Retinal pigment epithelial cell (primary cell): ENCODE measurements around the gene SIGLEC6.

Experiments
- DNase-seq: peaks from one replicate; pipeline ENCODE4 v3.0.0-alpha.2; 2010; ENCODE audit warnings: low read depth
- H3K4me3 ChIP-seq: 2 replicates; pipeline ENCODE4 v1.5.1; 2011; ENCODE audit warnings: mild to moderate bottlenecking, low read length, control low read depth, moderate library complexity
- TF ChIP-seq, protein P1 (sequence below): conservative IDR thresholded peaks from 2 replicates; pipeline ENCODE4 v1.5.1; 2011; ENCODE audit warnings: low read depth, low read length, control low read depth, inconsistent platforms

Gene SIGLEC6

DNA sequence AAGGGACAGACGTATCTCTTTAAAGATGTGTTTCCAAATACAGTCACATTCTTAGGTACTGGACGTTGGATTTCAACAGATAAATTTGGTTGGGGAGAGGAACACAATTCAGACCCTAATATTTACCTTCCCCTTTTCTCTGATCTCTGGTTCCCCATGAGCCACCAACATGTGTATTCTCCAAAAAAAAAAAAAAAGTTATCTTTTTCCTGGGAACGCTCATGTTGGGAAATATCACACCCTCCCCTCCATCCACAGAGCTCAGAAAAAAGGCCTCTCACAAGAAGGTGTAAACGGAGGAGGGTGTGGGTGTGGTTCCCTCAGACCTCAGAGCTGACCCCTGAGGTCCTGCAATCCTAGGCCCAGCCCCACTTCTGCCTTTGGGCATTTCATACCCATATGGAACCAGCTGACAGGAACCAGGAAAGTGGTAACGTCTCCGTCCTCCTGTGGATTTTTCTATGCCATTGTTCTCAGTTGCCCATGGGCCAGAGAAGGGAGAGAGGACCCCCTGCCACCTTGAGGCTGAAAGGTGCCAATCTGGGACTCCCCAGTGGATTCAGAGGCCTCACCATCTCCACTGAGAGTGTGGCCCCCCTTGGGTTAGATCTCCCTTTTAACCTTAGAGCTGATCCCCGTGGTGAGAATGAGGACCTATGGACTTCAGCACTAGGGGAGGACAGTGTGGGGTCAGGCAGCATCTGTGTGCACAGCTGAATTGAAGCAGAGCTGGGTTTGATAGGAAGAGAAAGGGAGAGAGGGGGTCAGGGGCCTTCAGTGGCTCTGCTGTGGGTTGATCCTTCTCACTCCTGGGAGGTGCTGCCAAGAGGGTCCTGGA, 21.4 kb downstream of the SIGLEC6 start:
- DNase-seq: no peak
- TF ChIP-seq, protein P1, sequence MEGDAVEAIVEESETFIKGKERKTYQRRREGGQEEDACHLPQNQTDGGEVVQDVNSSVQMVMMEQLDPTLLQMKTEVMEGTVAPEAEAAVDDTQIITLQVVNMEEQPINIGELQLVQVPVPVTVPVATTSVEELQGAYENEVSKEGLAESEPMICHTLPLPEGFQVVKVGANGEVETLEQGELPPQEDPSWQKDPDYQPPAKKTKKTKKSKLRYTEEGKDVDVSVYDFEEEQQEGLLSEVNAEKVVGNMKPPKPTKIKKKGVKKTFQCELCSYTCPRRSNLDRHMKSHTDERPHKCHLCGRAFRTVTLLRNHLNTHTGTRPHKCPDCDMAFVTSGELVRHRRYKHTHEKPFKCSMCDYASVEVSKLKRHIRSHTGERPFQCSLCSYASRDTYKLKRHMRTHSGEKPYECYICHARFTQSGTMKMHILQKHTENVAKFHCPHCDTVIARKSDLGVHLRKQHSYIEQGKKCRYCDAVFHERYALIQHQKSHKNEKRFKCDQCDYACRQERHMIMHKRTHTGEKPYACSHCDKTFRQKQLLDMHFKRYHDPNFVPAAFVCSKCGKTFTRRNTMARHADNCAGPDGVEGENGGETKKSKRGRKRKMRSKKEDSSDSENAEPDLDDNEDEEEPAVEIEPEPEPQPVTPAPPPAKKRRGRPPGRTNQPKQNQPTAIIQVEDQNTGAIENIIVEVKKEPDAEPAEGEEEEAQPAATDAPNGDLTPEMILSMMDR: no peak
- H3K4me3 ChIP-seq: no peak overlapping the region

DNA sequence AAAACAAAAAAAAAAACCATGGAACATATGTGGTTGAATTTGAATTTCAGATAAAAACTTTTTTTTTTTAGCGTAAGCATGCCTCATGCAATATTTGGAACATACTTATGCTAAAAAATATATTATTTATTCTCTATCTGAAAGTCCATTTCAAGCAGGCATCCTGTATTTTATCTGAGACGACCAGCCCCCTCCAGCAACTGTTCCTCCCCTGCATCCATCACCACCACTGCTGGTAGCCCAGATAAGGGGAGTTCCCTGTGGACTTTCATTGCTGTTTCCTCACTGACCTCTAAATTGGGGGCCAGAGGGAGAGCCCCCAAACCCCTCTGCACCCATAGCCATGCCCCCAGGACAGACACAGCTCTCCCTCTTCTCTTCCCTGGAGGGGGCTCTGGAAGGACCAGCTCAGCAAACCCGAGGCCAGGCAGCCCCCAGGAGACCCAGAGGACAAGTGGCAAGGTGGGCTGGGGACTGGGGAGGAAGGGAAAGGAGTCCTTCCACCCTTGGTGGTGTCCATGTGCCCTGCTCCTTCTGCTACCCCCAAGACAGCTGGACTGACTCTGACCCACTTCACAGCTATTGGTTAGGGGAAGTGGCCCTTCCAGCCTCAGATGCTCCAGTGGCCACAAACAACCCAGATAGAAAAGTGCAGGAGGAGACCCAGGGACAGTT, 23.3 kb downstream of the SIGLEC6 start:
- DNase-seq: no peak
- no peak overlapping the region for H3K4me3 ChIP-seq
- TF ChIP-seq, protein P1: no peak

DNA sequence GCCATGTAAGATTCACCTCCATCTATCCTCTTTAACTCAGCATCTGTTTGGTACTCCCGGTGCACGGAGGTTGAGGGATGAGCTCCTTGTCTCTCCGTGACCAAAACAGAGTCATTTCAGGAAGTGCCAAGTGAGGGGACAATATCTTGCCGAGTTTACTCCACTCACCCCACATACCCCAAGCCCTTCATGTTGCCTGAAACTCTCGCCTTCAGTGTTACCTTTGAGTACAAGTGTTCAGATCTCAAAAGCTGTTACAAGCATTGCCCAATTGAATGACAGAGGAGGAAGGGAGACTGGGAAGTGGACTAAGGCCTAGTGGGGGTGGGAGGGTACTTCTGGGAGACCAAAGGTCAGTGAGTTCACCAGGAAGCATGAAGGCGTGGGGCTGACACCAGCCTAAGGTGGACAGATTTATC, 23.8 kb downstream of the SIGLEC6 start:
- TF ChIP-seq, protein P1: no peak
- H3K4me3 ChIP-seq: no peak overlapping the region
- no peak for DNase-seq

DNA sequence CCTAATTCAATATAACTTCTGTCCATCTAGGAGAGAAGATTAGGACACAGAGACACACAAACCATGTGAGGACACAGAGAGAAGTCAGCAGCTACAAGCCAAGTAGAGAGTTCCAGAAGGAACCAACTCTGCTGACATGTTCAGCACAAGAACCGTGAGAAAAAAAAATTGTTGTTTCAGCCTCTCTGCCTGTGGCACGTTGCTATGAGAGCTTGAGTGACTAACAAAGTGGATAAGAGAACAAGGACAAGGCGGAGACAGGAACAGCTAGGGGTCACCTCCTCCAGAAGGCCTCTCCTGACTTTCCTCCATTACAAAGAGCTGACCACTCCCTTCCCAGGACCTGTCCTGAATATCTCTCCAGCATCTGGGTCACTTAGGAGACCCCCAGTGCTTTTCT, 24.3 kb downstream of the SIGLEC6 start:
- no peak overlapping the region for H3K4me3 ChIP-seq
- TF ChIP-seq, protein P1: no peak
- DNase-seq: no peak

DNA sequence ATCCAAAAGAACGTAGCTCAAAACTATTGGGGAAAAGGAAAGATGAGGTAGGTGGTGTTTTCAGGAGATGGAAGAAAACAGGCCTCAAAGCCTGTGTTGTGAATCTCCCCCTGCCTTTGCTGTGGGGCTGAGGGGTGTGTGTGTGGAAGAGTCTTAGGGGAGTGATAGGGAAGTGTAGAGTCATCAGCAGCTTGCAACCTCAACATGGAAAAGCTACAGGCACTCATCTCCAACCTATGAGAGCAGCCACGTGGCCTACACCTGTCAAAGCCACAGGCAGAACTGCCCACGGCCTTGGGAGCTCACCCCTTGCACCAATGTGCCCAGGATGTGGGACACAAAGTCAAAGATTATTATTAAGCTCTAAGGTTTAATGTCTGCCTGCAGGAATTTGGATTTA, 25.6 kb downstream of the SIGLEC6 start:
- H3K4me3 ChIP-seq: no peak overlapping the region
- DNase-seq: no peak
- TF ChIP-seq, protein P1: no peak

DNA sequence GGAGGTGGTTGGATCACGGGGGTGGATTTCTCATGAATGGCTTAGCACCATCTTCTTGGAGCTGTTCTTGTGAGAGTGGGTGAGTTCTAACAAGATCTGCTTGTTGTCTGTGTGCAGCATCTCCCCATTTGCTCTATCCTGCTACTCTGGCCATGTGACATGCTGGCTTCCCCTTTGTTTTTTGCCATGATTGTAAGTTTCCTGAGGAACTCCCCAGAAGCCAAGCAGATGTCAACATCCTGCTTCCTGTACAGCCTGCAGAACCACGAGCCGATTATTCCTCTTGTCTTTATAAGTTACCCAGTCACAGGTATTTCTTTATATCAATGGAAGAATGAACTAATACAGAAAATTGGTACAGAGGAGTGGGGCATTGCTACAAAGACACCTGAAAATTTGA, 27.6 kb downstream of the SIGLEC6 start:
- no peak overlapping the region for H3K4me3 ChIP-seq
- no peak for DNase-seq
- TF ChIP-seq, protein P1: no peak

DNA sequence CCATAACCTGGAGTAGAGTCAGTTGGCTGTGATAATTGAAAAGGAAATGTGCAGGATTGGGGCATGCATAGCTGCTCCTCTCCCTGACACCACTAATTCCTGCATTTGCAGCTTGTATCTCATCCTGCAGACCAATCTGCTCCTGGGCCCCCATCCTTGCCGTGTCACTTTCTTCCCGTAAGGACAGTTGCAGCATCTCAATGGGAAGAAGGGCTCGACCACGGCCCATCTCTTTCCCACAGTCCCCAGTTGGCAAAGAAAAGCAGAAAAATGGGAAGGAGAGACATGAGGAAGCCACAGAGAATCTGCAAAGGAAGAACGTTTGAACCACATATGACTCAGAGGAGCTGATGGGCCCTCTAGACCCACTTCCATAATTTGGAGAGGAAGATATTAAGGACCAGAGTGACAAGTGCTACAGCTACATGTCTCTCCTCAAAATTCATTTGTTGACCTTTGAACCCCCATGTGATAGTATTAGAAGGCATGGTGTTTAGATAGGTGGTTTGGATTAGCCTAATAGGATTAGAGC, 28.1 kb downstream of the SIGLEC6 start:
- DNase-seq: no peak
- TF ChIP-seq, protein P1: no peak
- H3K4me3 ChIP-seq: no peak overlapping the region
